CD4-positive, alpha-beta T cell treated with Interleukin-4 for 4 hours (primary cell): ENCODE data around the gene ULK2.
"Not testable (repeated sequence)": the region's sequence is repeated elsewhere in the genome, so short reads cannot be mapped to it uniquely, and the experiment has no call there.

Source experiments
- DNase-seq: peaks from one replicate; pipeline ENCODE4 v3.0.0-alpha.2; 2020

Gene ULK2

DNA sequence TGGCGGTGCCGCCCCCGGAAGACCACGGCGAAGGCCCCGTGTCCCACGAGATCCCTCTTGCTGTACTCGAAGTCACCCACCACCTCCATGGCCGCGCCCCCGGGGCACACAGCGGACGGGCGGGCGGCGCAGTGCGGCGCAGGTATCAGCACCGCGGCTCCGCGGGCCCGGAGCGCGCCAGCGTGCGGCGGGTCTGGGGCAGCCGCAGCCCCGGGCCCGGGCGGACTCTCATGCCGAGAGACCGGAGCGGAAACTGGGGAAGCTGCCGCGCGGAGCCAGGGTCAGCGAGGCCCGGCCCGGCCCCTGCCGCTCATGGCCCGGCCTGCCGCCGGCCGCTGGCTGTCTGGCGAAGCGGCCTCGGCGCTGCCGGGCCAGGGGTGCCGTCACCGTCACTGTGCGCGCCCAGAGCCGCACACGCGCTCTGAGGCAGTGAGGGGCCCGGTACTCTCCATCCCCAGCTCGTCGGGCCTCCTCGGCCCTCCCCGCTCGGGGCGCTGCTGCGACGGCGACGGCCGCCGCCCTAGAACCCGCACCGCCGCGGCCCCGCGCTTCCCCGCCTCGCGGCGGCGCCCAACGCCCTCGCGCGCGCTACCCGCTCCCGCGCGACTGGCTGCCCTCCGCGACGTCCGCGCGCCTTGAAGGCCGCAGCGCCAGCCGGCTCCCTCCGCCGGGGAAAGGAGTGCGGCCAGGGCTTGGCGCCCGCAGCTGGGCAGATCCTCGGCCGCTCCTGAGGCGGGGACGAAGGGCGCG lies at the start of gene ULK2:
Gene ULK2, minus strand, starts transcription at position 608 of the 750 bp plus-strand sequence. Its CDS starts 519 bp downstream, at position 89.
- DNase-seq = peak; percentile 37

GRCh38 chr17:19915245-19915978 lies 47.7 kb upstream of the ULK2 start:
- DNase-seq = no peak

GRCh38 chr17:19911033-19911432 lies 43.3 kb upstream of the ULK2 start:
- no peak for DNase-seq

- DNase-seq = no peak
Measured at GRCh38 chr17:19909139-19909538, 41.4 kb upstream of the ULK2 start.

- DNase-seq = no peak
Measured at GRCh38 chr17:19905502-19905901, 37.8 kb upstream of the ULK2 start.

- DNase-seq = no peak
Measured at GRCh38 chr17:19904924-19905323, 37.2 kb upstream of the ULK2 start.

GRCh38 chr17:19904412-19904811 lies 36.7 kb upstream of the ULK2 start:
- DNase-seq = no peak

GRCh38 chr17:19900809-19901208 lies 33.1 kb upstream of the ULK2 start:
- DNase-seq = no peak

GRCh38 chr17:19897903-19898302 lies 30.2 kb upstream of the ULK2 start:
- DNase-seq = no peak

GRCh38 chr17:19897090-19897837 lies 29.5 kb upstream of the ULK2 start:
- no peak for DNase-seq

GRCh38 chr17:19896679-19897078 lies 28.9 kb upstream of the ULK2 start:
- no peak for DNase-seq

- DNase-seq = not testable (repeated sequence)
Measured at GRCh38 chr17:19890554-19890953, 22.8 kb upstream of the ULK2 start.

DNA sequence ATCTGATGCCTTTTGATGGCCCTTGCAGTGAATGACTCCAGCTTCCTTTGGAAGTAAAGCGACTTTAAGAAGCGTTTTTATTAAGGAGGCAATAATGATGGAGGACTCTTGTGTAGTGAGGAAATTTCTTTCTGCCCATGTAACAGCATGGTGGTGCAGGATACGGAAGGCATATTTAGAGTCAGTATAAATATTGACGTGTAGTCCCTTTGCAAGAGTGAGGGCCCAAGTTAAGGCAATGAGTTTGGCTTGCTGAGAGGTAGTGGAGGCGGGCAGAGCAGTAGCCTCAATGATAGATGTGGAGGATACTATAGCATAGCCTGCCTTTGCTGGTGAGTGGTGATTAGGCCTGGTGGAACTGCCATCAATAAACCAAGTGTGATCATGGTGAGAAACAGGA lies 22.3 kb upstream of the ULK2 start:
- DNase-seq = not testable (repeated sequence)

- DNase-seq = no peak
Measured at GRCh38 chr17:19886116-19886515, 18.4 kb upstream of the ULK2 start.

DNA sequence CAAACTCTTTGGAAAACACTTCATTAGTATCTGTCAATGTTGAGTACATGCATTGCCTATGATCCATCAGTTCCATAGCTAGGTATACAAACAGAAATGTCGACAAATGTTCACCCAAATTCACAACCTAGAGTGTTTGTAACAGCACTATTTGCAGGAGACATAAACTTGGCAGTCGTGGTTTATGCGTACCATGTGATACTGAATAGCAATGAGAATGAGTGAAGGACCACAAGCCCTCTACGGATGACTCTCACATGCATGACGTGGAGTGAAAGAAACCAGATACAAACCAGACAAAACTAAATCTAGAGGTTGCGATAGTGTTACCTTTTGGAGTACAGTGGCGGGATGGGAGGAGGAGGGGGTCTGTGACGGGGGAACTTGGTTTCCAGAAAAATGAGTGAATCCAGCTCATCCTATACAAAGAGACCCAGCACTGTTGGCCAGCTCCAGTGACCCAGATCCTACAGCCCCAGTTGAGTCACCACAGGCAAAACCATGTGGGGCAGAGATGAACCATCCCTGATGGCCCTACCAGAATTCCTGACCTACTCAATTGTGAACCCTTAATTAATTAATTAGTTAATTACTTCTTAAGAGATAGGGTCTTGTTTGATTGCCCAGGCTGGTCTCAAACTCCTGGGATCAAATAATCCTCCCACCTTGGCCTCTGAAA lies 15.9 kb upstream of the ULK2 start:
- no peak for DNase-seq

GRCh38 chr17:19880393-19880792 lies 12.7 kb upstream of the ULK2 start:
- DNase-seq = no peak

- DNase-seq = no peak
Measured at GRCh38 chr17:19877364-19877945, 9.7 kb upstream of the ULK2 start.

DNA sequence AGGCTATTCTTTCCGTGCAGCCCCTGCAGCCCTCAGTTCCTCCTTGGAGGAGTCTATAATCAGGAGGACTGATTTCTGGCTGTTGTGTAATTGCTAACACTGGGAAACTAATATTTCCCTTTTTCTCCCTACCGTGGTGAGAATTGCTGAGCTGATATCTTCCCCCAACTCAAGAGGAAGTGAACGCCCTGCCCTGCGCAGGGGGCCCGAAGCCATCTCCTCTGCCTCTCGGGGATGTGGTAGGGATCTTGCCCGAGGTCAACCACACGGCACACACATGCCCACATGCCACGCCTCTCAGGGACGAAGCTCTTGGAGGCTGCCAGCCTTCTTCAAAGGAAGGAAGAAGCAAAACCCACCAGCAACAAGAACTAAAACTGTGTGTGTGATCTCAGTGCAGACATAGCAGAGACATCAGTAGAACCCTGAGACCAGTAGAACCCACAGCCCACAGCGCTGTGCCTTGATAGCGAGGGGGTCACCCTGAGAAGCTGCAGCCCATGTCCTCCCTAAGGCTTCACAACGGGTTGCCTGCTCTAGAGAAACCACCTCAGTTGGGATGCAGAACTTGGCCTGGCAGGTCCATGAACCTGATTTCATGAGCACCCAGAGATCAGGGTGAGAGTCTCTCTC lies 8.9 kb upstream of the ULK2 start:
- DNase-seq = peak; percentile 47

DNA sequence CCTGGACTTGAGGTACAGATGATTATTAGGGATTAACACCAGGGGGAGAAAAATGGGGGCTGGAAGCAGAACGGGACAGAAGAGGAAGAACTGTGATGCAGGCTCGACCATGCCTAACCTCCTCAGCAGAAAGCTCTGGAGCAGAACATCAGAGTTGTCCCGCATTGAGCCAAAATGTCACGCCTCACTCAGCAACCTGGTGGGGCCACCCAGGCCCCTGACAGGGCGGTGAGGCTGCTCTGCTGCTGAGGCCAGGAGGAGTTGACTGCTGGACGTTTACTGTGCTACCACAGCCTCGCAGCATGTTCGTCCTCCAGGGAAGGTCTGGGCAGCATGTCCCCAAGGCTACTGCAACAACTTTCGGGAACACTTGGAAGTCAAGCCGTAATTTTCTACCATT lies 6.5 kb upstream of the ULK2 start:
- no peak for DNase-seq

DNA sequence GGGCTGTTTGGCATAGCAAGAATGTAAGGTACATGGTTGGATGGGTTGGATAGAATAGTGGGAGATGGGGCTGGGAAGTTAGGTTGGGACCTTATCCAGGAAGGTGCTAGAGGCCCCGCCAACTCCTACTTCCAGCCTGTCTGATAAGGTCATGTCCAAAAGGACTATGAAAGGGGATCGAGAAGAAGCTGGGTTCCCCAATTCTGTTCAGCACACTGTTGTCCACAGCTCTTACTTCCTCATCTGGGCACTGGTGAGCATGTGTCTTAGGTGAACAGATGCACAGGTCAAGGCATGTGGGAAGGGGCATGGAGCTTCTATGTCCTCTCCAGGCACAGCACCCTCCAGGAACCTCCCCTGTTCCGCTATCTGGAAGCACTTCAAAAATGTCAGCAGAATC lies 5.6 kb upstream of the ULK2 start:
- no peak for DNase-seq

DNA sequence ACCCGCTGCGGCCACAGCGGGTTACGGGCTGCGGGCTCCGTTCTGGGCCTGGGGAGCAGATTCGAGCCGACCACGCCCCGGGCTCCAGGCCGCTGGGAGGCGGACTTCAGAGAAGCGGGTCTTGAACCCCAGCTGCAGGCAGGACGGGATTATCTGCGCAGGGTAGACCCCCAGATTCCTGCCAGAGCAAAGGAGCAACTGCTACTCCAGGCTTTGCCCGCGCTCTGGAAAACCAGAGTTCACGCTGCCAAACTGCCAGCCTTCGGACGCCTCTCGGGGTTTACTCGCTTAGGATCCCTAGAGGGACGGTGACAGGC lies 301 bp upstream of the ULK2 start:
- DNase-seq = no peak

- peak; percentile 44 for DNase-seq
Measured at GRCh38 chr17:19867079-19867328, 732 bp downstream of the ULK2 start.

DNA sequence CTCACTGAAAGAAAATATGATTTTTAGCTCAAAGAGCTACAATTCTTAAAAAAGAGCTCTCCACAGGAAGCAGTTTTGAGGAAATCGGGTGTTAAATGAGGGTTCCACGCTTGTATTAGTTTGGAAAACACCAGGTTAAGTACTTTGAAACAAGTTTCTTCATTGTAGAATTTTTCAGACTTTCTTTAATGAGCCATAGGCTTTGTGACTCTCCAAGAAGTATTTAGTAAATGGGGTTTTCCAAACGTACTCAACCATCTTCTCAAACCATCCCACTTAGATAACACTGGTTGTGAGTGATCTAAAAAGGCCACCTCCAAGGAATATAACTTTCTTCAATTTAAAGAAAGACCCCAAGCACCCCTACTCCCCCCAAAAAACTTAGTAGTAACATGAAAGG lies 2.7 kb downstream of the ULK2 start:
- DNase-seq = no peak
